HL-60 (cell line): ENCODE measurements around the gene TCEA2.

Source experiments
- CTCF ChIP-seq: IDR thresholded peaks from one replicate; pipeline ENCODE4 v1.5.1; 2011; ENCODE audit warnings: low read length, control low read depth, inconsistent platforms; ENCODE audit not compliant: insufficient read depth
- POLR2AphosphoS5 ChIP-seq: IDR thresholded peaks from 2 replicates; pipeline ENCODE4 v1.6.1; 2012; ENCODE audit warnings: low read depth
- REST ChIP-seq: IDR thresholded peaks from 2 replicates; pipeline ENCODE4 v1.6.1; 2012; ENCODE audit warnings: low read depth; ENCODE audit not compliant: insufficient replicate concordance
- SPI1 ChIP-seq: IDR thresholded peaks from 2 replicates; pipeline ENCODE4 v1.6.1; 2012; ENCODE audit warnings: low read depth, mild to moderate bottlenecking, borderline replicate concordance

GRCh38 chr20:64116541-64117431 is 53.8 kb downstream of the TCEA2 start:
- TF ChIP-seq CTCF: no peak
- no peak for TF ChIP-seq POLR2AphosphoS5
- TF ChIP-seq REST: no peak
- TF ChIP-seq SPI1: no peak
